ENCODE data around the gene HIF3A. TPM values are rescaled to one million over a fixed set of nuclear protein-coding genes. Genes with fewer than 3 reads are reported as not detected.

Gene HIF3A
- total and polyA plus RNA-seq, 2 of the 4 experiments (the other 2 are of a cell fraction) = 0.02 TPM; not detected in 1

DNA sequence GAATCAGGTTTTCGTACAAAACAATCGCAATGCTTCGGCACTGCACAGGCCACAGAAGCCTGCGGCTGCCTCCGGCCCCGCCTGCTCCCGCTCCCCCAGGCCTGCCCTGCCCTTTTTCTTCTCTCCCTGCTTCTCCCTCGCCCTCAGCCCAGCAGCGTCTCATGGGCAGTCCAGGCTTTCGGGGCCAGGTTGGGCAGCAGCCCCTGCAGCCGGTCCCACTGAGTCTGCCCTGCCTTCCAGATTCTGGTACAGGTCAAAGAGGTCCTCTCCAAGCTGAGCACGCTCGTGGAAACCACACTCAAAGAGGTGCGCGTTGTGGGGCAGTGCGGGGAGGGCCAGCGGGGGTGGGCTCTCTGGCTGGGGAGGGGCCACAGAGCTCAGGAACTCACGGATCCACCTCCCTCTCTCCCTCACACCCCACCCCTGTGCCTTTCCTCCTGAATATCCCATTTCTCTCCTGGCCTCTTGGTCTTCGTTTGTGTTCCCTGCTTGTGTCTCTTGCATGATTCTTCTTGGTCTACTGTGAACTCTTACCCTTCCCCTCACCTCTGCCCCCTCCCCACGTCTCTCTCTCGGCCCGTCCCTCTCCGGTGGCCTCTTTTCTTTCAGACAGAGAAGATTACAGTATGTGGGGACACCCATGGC, 86.5 kb downstream of the HIF3A start:
- H2AFZ ChIP-seq (replicated peaks; ENCODE audit: low read length, poor library complexity) = no peak overlapping the region
- TF ChIP-seq NFE2L2 (IDR thresholded peaks at IDR 0.05; ENCODE audit: low read depth, low read length) (no peak), RAD21 (IDR thresholded peaks at IDR 0.05; ENCODE audit: low read length) (no peak)
- peaks cover 13 to 46% of the 10 kb centered on the region in 2 experiments for H3K79me1 ChIP-seq (ENCODE audit: low read depth in 1 of 2, low read length in 2 of 2)
- H2BK120ac ChIP-seq (ENCODE audit: low read depth, low read length) = no peak overlapping the region
- ChIA-PET POLR2A (ENCODE audit: unreplicated experiment) (no interaction called here), CTCF (no interaction called here)
- H4K20me1 ChIP-seq (ENCODE audit: insufficient read depth, low read length) = no peaks in the 10 kb centered on the region; the same call in 1 of the 2 replicates
- no peak overlapping the region for H2BK20ac ChIP-seq (ENCODE audit: low read depth, low read length)
- no peak overlapping the region for H3K23ac ChIP-seq (ENCODE audit: low read depth, low read length)
- no peak overlapping the region for H3K18ac ChIP-seq (ENCODE audit: low read depth, low read length)
- dilution Hi-C loops (cut with HindIII; ENCODE audit: low sequenced_read_pairs, unreplicated experiment) = no loop called here
- no peak overlapping the region for H3K4me2 ChIP-seq (ENCODE audit: low read depth, low read length)
- H2AK9ac ChIP-seq (replicated peaks; ENCODE audit: low read depth, low read length, poor library complexity) = no peak overlapping the region
- H3K9ac ChIP-seq (ENCODE audit: low read depth, low read length) = no peak overlapping the region
- intact Hi-C loops (cut with micrococcal nuclease) = no loop called here
- ATAC-seq (ENCODE audit: low read depth) (no peak), DNase-seq (no peak)
- no peak overlapping the region for H3K4me3 ChIP-seq (ENCODE audit: insufficient read depth, low read depth, low read length)
- H4K91ac ChIP-seq (ENCODE audit: insufficient read depth, low read depth, low read length) = no peak overlapping the region
- H3K36me3 ChIP-seq (ENCODE audit: control insufficient read depth, insufficient read depth, low read length) = peaks cover 27% of the 10 kb centered on the region
- H3K4me1 ChIP-seq (ENCODE audit: control insufficient read depth, insufficient read depth, low read length) = no peaks in the 10 kb centered on the region
- no peak overlapping the region for H2AK5ac ChIP-seq (ENCODE audit: low read depth, low read length)
- no peaks in the 10 kb centered on the region for H3K27me3 ChIP-seq (ENCODE audit: control insufficient read depth, insufficient read depth, low read length)
- H3K14ac ChIP-seq (replicated peaks; ENCODE audit: low read depth, low read length) = no peak overlapping the region
- H4K5ac ChIP-seq (ENCODE audit: low read depth, low read length) = no peak overlapping the region
- H3K56ac ChIP-seq (ENCODE audit: extremely low read depth, insufficient read depth, low read length) = no peak overlapping the region
- peaks cover 5% of the 10 kb centered on the region; the same call in 1 of the 2 replicates for H3K9me1 ChIP-seq (ENCODE audit: insufficient read depth, low read length)
- no peak overlapping the region for H3K4ac ChIP-seq (ENCODE audit: low read depth, low read length)
- no TSS peak for BruUV-seq (replicated peaks)
- no peak overlapping the region for H2BK15ac ChIP-seq (ENCODE audit: low read depth, low read length)
- H3K9me3 ChIP-seq (ENCODE audit: control insufficient read depth, insufficient read depth, low read length) = no peaks in the 10 kb centered on the region
- H2BK5ac ChIP-seq (ENCODE audit: low read depth, low read length, poor library complexity, severe bottlenecking) = no peak overlapping the region
- no peak overlapping the region for H4K8ac ChIP-seq (ENCODE audit: low read depth in 2 of 2, low read length in 2 of 2)
- no peak overlapping the region for H3K27ac ChIP-seq (ENCODE audit: insufficient read depth, low read length)
- in situ Hi-C loops (cut with MboI; ENCODE audit: low sequenced_read_pairs) = loop anchor here (10.0 kb wide), 1 partner anchor 98 kb away; no protein-coding TSS in a partner anchor
- 82% methylated on average over 18 of the region's 23 CpGs; no CpG with 5 or more reads in 1 of the 2 experiments for WGBS, 2 experiments (ENCODE audit: extremely low coverage in 2 of 2, insufficient read length in 1 of 2)
